Stomach smooth muscle (tissue), 2 donors: Measurements from ENCODE around the gene CDS2.

Experiments
- H3K27ac ChIP-seq: one replicate; pipeline ENCODE4 v1.7.0; 2013; ENCODE audit warnings: mild to moderate bottlenecking, low read length, inconsistent platforms
- H3K27me3 ChIP-seq, 2 donors: one replicate each; pipeline ENCODE4 v1.7.0; 2013; ENCODE audit warnings: low read length in 2 of 2; ENCODE audit not compliant: insufficient read depth in 2 of 2, control insufficient read depth in 1 of 2
- H3K36me3 ChIP-seq, 2 donors: one replicate each; pipeline ENCODE4 v1.7.0; 2013; ENCODE audit warnings: low read length in 2 of 2; ENCODE audit not compliant: control insufficient read depth in 2 of 2, insufficient read depth in 2 of 2
- H3K4me1 ChIP-seq: one replicate; pipeline ENCODE4 v1.7.0; 2013; ENCODE audit warnings: low read length; ENCODE audit not compliant: control insufficient read depth, insufficient read depth
- H3K4me3 ChIP-seq, 2 donors: one replicate each; pipeline ENCODE4 v1.7.0; 2013; ENCODE audit warnings: low read length in 2 of 2
- H3K9ac ChIP-seq, 2 donors: one replicate each; pipeline ENCODE4 v1.7.0; 2013; ENCODE audit warnings: low read length in 2 of 2, mild to moderate bottlenecking in 1 of 2
- H3K9me3 ChIP-seq, 2 donors: one replicate each; pipeline ENCODE4 v1.7.0; 2013; ENCODE audit warnings: low read length in 2 of 2; ENCODE audit not compliant: control insufficient read depth in 2 of 2
- donor health status: healthy.
- donor health status: Pancreatic carcinoma.

CDS2 gene

GRCh38 chr20:5118220-5119142, 8.3 kb upstream of the CDS2 start:
- Histone ChIP-seq H3K36me3 (peaks cover 11 to 13% of the 10 kb centered on the region in 2 donors), H3K9ac (peak overlapping the region; percentile 29 to 47), H3K4me1 (peaks cover 2% of the 10 kb centered on the region), H3K4me3 (peak overlapping the region; percentile 85 to 99), H3K27me3 (no peaks in the 10 kb centered on the region), H3K27ac (no peak overlapping the region), H3K9me3 (no peaks in the 10 kb centered on the region)

- no peaks in the 10 kb centered on the region for H3K27me3 ChIP-seq
- peaks cover 11 to 13% of the 10 kb centered on the region in 2 donors for H3K36me3 ChIP-seq
- H3K9ac ChIP-seq = peak overlapping the region; percentile 29 to 47
- H3K4me1 ChIP-seq = no peaks in the 10 kb centered on the region
- H3K9me3 ChIP-seq = no peaks in the 10 kb centered on the region
- H3K4me3 ChIP-seq = peak overlapping the region; percentile 85 to 99
- H3K27ac ChIP-seq = peak overlapping the region; percentile 88
Observed at GRCh38 chr20:5119143-5119434, 7.7 kb upstream of the CDS2 start.

GRCh38 chr20:5119435-5120184, 7.2 kb upstream of the CDS2 start, which contains the start of gene PCNA:
PCNA (minus strand) TSS chr20:5119958; CDS start chr20:5119798, 160 bp downstream.
- H3K27me3 ChIP-seq = no peaks in the 10 kb centered on the region
- peak within 1 kb of the TSS; percentile 69 to 82 for H3K9ac ChIP-seq
- H3K4me1 ChIP-seq = no peaks in the 10 kb centered on the region
- peaks cover 11 to 13% of the 10 kb centered on the region in 2 donors for H3K36me3 ChIP-seq
- H3K27ac ChIP-seq = peak within 1 kb of the TSS; percentile 88
- H3K9me3 ChIP-seq = no peaks in the 10 kb centered on the region
- H3K4me3 ChIP-seq = peak within 1 kb of the TSS; percentile 85 to 99

DNA sequence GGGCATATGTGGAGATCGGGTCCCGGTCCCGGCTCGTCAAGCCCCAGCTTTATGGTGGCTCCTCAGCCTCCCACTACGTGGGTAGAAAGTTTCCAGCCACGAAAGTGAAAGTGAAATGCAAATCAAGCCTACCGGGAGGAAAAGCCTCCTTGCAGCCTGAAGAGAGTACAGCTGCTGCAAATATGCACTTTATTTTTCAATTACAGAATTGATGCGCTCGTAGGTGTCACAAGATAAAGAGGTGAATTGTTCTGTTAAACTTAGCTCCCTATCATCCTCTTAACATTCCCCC, 6.7 kb upstream of the CDS2 start:
- Histone ChIP-seq H3K9ac (peak overlapping the region; percentile 69 to 82), H3K4me1 (no peaks in the 10 kb centered on the region), H3K9me3 (no peaks in the 10 kb centered on the region), H3K4me3 (peak overlapping the region; percentile 85 to 99), H3K27ac (peak overlapping the region; percentile 88), H3K27me3 (no peaks in the 10 kb centered on the region), H3K36me3 (peaks cover 9 to 13% of the 10 kb centered on the region in 2 donors)

DNA sequence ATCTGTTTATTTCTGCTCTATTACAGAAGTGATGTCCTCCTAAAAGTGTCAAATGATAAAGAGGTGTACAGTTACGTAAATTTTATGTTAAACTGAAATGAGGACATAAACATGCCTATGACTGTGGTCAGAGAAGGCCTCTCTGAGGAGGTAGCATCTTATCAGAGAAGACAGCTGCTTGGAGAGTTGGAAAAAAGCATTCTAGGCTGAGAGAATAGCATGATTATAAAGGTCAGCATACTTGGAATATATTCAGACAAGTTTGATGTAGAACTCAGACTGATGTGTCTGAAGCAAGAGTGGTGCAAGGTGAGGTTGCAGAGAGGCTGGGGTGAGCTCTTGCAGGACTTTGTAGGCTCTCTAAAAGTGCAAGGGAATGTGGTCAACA, 3.9 kb upstream of the CDS2 start:
- Histone ChIP-seq H3K4me3 (no peak overlapping the region), H3K4me1 (peaks cover 5% of the 10 kb centered on the region), H3K36me3 (no peaks in the 10 kb centered on the region), H3K9me3 (no peaks in the 10 kb centered on the region), H3K9ac (no peak overlapping the region), H3K27ac (no peak overlapping the region), H3K27me3 (no peaks in the 10 kb centered on the region)

GRCh38 chr20:5127204-5127858, 523 bp downstream of the CDS2 start:
- no peaks in the 10 kb centered on the region for H3K9me3 ChIP-seq
- H3K4me1 ChIP-seq = peaks cover 29% of the 10 kb centered on the region
- H3K9ac ChIP-seq = peak overlapping the region; percentile 82 to 86
- no peaks in the 10 kb centered on the region for H3K27me3 ChIP-seq
- peak overlapping the region; percentile 87 to 92 for H3K4me3 ChIP-seq
- no peaks in the 10 kb centered on the region for H3K36me3 ChIP-seq
- peak overlapping the region; percentile 90 for H3K27ac ChIP-seq

- Histone ChIP-seq H3K27me3 (no peaks in the 10 kb centered on the region), H3K27ac (peak overlapping the region; percentile 90), H3K9me3 (no peaks in the 10 kb centered on the region), H3K9ac (peak overlapping the region; percentile 82 to 86), H3K4me1 (peaks cover 29% of the 10 kb centered on the region), H3K4me3 (peak overlapping the region; percentile 87 to 92), H3K36me3 (no peaks in the 10 kb centered on the region)
Observed at GRCh38 chr20:5127859-5128424, 1.1 kb downstream of the CDS2 start.

DNA sequence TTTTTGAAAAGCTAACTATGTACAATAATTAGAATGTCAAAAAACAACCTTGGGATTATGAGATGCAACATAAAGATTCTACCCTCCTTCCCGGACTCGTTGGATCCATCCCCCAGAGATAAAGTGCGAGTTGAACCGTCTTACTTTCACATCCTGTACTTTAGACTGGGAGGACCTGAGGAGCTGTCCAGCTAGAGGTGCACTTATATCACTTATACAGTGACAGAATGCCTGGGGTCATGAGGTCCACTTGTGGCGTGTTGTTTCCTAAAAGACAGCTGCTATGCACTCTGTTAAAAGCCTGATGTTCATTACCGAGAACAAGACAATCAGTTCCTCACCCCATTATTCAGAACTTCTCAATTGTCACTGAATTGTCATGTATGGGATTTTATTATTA, 2.1 kb downstream of the CDS2 start:
- Histone ChIP-seq H3K9ac (no peak overlapping the region), H3K36me3 (no peaks in the 10 kb centered on the region), H3K27me3 (no peaks in the 10 kb centered on the region), H3K27ac (peak overlapping the region; percentile 90), H3K4me3 (peak overlapping the region in 1 of 2 donors; percentile 92), H3K4me1 (peaks cover 29% of the 10 kb centered on the region), H3K9me3 (no peaks in the 10 kb centered on the region)

DNA sequence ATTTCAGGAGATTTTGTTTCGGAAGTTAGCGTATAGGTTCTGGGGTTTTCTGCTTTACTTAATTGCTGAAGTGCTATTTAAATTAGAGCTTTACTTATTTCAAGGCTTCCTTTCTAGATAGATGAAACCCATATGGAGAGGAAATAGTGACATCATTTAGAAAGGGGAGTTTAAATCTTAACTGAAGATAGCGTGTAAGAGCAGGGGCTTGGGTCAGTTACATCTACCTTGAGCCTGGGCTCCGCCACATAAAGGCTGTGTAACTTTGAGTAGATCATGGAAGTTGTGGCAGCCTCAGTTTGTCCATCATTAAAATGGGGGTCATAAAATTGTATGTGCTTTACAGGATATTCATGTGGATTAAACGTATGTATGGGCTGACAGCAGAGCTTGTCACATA, 4.7 kb downstream of the CDS2 start:
- no peaks in the 10 kb centered on the region for H3K36me3 ChIP-seq
- peaks cover 38% of the 10 kb centered on the region for H3K4me1 ChIP-seq
- no peaks in the 10 kb centered on the region for H3K27me3 ChIP-seq
- H3K4me3 ChIP-seq = peak overlapping the region in 1 of 2 donors; percentile 52
- no peaks in the 10 kb centered on the region for H3K9me3 ChIP-seq
- H3K9ac ChIP-seq = peak overlapping the region in 1 of 2 donors; percentile 17
- no peak overlapping the region for H3K27ac ChIP-seq

DNA sequence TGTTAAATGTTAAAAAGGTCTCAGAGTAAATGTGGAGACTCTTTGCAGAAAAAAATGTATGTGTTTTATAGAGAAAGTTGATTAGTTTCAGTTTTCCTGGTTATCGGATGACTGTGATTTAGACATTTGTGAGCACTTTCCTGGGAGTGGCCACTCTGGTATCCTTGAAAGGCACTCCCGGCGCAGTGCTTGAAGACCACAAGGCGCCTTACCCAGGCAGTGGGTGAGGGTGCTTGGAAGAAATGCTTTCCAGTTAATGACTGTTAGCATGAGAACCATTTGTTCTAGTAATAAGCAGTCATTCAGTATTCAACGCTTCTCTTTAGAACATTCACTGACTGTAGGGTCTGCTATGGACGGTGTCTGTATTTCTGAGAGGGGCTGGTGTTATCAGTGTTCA, 7.2 kb downstream of the CDS2 start:
- Histone ChIP-seq H3K4me1 (peaks cover 31% of the 10 kb centered on the region), H3K27me3 (no peaks in the 10 kb centered on the region), H3K4me3 (no peak overlapping the region), H3K9me3 (no peaks in the 10 kb centered on the region), H3K36me3 (no peaks in the 10 kb centered on the region), H3K9ac (no peak overlapping the region), H3K27ac (no peak overlapping the region)
